ENCODE data around the gene ADK.

DNA sequence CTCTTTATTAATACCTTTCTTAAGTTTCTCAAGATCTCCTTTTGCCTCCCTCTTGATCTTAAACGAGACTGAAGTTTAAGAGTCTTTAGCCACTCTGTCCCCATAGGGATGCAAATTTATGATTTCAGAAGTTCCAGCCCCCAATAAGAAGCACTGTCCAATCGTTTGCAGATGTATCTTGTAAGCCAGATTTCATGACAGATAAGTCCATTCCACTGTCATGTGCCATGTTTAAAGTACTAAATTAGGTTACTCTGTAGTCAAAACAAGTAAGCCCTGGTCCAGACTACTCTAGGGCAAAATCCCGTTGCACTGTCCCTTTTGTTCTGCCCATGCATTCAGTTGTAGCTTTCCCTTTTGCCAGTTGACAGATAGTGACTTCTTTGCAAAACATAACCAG is 518.2 kb downstream of the ADK start:
- TF ChIP-seq MXI1 (IDR thresholded peaks at IDR 0.05; ENCODE audit: borderline replicate concordance, low read depth, low read length) (no peak), CTCF (conservative IDR thresholded peaks at IDR 0.05; ENCODE audit: low read depth, low read length) (no peak), BHLHE40 (IDR thresholded peaks at IDR 0.05; ENCODE audit: low read depth, low read length) (no peak), RCOR1 (IDR thresholded peaks at IDR 0.05; ENCODE audit: insufficient replicate concordance, low read length) (no peak), FOS (IDR thresholded peaks at IDR 0.05; ENCODE audit: low read depth, low read length) (no peak), POLR2A (IDR thresholded peaks at IDR 0.05; ENCODE audit: low read depth, low read length) (no peak), SMC3 (IDR thresholded peaks at IDR 0.05; ENCODE audit: low read depth, low read length) (no peak), RAD21 (IDR thresholded peaks at IDR 0.05; ENCODE audit: low read length) (no peak), RFX5 (IDR thresholded peaks at IDR 0.05; ENCODE audit: low read depth, low read length) (no peak), MAFK (IDR thresholded peaks at IDR 0.05; ENCODE audit: low read depth, low read length) (no peak)
- TF ChIP-seq, protein P1, sequence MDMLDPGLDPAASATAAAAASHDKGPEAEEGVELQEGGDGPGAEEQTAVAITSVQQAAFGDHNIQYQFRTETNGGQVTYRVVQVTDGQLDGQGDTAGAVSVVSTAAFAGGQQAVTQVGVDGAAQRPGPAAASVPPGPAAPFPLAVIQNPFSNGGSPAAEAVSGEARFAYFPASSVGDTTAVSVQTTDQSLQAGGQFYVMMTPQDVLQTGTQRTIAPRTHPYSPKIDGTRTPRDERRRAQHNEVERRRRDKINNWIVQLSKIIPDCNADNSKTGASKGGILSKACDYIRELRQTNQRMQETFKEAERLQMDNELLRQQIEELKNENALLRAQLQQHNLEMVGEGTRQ (IDR thresholded peaks at IDR 0.05; ENCODE audit: low read depth, low read length), result no peak

Data from IMR-90 (cell line).